Fibroblast of villous mesenchyme (primary cell): ENCODE measurements around the gene ADAM19. TPM values are rescaled to one million over a fixed set of nuclear protein-coding genes. Genes with fewer than 3 reads are reported as not detected.

Experiments
- DNase-seq: peaks from one replicate; pipeline ENCODE4 v3.0.0-alpha.2; 2010; ENCODE audit warnings: low read depth
- H3K4me3 ChIP-seq: 2 replicates; pipeline ENCODE4 v1.5.1; 2011; ENCODE audit warnings: low read depth, mild to moderate bottlenecking, low read length
- total RNA-seq: library from RNA; depleted of rRNA; stranded (reverse); fragments of >200 nt; gene quantifications from 2 replicates; pipeline ENCODE4 v1.2.3, GENCODE V29; 2012
- TF ChIP-seq, protein P1 (sequence below): IDR thresholded peaks from 2 replicates; pipeline ENCODE4 v1.5.1; 2012; ENCODE audit warnings: low read depth, mild to moderate bottlenecking, low read length; ENCODE audit not compliant: insufficient read depth

The ADAM19 gene
- total RNA-seq, 1 donor = 89.8 TPM

DNA sequence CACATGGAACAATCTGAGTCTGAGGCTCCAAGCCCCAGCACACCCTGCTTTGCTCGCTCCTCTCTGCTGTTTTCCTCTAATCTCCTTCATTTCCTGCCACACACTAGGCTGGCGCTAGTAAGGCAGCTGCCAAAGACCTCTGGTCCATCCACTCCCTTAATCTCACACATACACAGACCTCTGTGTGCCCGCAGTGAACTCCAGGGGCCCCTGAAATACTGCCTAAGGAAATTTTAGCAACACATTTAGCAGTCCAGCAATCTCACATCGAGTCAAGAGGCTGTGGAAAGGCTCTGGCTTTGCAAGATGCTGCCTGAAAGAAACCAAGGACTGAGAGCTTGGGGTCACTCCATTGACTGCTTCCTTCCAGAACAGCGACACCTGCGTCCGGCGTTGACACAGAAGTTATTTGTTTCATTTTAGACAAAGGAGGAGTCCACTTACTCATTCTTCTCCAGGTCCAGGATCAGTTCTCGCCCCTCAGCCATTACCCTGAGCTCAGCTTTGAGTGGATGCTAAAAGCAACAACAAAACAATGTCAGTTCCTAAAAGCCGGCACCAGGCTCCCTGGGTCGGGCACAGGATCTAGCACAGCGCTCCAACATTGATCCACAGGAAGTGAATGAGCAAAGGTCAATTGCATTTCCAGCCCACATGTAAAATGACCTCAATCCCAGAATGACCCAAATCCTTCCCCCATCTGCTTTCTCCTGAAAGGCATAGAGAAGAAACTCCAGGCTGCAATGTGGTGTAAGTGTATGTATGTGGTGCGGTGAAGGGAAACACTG is 11.5 kb downstream of the ADAM19 start:
- TF ChIP-seq, protein P1, sequence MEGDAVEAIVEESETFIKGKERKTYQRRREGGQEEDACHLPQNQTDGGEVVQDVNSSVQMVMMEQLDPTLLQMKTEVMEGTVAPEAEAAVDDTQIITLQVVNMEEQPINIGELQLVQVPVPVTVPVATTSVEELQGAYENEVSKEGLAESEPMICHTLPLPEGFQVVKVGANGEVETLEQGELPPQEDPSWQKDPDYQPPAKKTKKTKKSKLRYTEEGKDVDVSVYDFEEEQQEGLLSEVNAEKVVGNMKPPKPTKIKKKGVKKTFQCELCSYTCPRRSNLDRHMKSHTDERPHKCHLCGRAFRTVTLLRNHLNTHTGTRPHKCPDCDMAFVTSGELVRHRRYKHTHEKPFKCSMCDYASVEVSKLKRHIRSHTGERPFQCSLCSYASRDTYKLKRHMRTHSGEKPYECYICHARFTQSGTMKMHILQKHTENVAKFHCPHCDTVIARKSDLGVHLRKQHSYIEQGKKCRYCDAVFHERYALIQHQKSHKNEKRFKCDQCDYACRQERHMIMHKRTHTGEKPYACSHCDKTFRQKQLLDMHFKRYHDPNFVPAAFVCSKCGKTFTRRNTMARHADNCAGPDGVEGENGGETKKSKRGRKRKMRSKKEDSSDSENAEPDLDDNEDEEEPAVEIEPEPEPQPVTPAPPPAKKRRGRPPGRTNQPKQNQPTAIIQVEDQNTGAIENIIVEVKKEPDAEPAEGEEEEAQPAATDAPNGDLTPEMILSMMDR = peak; percentile 5
- no peak for DNase-seq
- H3K4me3 ChIP-seq = no peak overlapping the region

DNA sequence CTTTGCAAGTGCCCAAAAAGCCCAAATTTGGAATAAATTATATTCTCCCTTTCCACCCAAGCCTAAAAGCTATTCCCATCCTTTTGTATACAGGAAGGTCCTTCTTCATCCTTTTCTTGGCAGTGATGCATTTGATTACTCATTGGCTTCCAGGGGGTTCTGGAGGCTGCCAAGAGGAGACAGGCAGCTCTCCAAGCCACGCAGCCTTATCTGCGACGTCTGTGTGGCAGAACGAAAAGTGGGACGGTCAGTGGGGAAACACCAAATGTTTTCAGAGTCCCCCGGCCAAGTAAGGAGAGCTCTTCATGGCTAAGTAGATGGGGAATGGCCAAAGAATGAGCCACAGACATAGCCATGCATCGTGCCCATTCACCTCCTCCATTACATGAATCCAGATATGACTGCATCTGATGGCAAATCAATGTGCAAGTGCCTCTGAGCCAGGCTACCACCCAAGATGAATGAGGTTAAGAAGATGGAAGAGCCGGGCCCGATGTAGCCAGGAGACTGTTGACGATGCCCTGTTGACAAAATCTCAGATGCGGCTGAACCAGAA is 12.1 kb downstream of the ADAM19 start:
- H3K4me3 ChIP-seq = no peak overlapping the region
- TF ChIP-seq, protein P1 = no peak
- DNase-seq = no peak

DNA sequence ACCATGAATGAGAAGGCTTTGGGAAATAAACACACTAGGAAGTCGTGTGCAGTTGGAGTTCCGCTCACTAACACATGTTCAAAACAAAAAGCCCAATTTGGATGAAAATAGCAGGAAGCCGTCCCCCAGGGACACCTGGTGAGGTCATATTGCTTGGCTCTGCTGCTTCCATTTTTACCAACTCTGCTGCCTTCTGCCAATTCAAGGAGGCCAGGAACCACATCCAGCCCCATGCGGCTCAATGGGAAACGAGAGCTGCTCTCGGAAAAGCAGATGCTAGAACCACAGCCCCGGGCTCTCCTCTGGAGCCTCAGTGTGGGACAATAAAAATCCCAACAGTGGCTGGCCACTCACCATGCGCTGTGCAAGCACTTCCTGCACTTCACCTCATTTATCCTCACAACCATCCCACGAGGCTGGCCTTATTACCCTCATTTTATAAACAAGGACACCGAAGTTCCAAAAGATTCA is 13.4 kb downstream of the ADAM19 start:
- no peak overlapping the region for H3K4me3 ChIP-seq
- DNase-seq = no peak
- TF ChIP-seq, protein P1 = no peak

DNA sequence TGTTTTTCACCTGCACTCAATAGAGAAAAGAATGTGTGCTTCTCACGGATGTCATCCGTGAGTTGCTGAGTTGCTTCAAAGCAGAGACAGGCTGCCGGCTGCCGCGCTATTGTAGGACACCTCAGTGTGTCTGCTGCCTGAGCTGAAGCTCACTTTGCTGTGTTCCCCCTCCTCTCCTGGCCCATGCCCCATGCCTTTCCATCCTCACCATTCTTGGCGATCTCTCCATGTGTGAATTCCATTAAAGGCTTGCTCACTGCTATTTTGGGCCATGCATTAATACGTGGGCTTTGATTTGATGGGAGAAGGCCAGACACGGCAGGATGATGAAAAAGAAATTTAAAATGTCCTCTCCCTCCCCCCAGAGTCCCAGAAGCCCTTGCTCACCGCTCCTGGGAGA is 14.5 kb downstream of the ADAM19 start:
- H3K4me3 ChIP-seq = no peak overlapping the region
- DNase-seq = no peak
- TF ChIP-seq, protein P1 = no peak

DNA sequence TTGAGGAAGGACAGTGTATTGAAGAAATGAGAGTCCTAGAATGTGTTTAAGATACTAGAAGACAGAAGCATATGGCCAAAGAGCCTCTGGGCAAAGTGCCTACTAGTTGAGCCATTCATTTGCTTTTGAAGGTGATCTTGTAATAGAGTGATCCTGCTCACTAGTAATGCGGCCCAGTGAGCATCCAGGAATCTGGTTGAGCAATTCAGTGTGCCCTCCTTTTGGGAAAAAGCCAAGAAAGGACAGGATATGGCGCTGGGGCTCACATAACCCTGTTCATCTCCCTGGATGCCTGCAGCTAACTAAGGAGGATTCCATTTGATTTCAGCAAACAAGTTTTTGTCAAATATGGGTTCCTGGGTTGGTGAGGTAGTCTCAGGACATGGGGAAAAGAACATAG is 16.3 kb downstream of the ADAM19 start:
- peak; percentile 81 for DNase-seq
- TF ChIP-seq, protein P1 = no peak
- no peak overlapping the region for H3K4me3 ChIP-seq

DNA sequence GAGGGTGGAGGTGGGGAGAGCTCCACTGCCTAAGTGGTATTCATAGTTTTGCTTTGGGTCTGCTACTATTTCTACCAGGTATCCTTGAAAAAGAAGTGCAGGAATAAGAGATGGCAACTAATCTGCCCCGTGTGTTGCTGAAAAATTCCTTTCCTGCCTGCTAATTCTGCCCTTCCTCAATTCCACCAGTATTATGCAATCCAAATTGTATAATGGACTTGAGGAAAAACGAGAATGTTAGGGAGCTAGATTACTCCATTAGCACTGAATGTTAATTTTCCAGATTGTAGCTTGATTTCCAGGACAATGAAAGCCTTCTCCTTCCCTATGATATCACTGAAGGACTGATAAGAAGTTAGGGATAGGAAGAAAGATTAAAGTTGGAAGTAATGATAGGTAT is 16.9 kb downstream of the ADAM19 start:
- DNase-seq = no peak
- H3K4me3 ChIP-seq = no peak overlapping the region
- TF ChIP-seq, protein P1 = no peak
